Activated CD4-positive, alpha-beta T cell treated with anti-CD3 and anti-CD28 coated beads for 48 hours (primary cell): ENCODE data around the gene ANGPTL8.

Source experiments
- DNase-seq: peaks from one replicate; pipeline ENCODE4 v3.0.0-alpha.2; 2020

ANGPTL8 gene

DNA sequence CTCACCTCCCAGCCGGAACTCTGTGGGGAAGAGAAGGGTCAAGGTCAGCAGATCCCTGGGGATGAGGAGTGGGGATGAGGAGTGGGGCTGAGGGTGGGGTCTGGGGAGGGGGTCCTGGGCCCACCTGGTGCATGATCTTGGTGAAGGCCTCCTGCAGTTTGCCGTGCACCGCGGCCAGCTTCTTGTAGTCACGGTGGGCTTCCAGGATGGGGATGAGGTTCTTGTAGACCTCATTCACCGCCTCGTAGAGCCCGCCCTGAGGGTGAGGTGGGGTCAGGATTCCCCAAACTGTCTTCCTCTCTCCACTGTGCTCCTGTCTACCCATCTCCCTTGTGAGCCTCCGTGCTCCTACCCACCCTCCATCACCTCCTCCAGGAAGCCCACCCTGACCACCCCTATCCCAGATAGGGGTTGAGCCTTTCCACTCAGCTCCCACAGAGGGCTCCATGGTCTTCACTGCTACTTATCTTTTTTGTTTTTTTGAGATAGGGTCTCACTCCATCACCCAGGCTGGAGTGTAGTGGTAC lies 35.3 kb upstream of the ANGPTL8 start:
- no peak for DNase-seq

DNA sequence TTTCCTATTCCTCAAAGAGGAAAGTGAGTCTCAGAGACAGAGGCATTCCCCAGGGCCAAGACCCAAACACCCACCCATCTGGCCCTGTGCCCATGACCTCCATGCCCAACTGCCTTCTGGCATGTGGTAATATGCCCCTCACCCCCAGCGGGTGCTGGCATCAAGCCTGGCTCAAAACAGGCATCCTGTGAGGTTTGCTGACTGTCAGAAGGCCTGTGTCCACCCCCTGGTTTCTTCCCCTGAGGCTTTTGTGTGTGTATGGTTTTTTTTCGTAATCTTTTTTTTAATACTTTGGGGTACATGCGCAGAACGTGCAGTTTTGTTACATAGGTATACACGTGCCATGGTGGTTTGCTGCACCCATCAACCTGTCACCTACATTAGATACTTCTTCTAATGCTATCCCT lies 34.5 kb upstream of the ANGPTL8 start:
- DNase-seq = no peak

DNA sequence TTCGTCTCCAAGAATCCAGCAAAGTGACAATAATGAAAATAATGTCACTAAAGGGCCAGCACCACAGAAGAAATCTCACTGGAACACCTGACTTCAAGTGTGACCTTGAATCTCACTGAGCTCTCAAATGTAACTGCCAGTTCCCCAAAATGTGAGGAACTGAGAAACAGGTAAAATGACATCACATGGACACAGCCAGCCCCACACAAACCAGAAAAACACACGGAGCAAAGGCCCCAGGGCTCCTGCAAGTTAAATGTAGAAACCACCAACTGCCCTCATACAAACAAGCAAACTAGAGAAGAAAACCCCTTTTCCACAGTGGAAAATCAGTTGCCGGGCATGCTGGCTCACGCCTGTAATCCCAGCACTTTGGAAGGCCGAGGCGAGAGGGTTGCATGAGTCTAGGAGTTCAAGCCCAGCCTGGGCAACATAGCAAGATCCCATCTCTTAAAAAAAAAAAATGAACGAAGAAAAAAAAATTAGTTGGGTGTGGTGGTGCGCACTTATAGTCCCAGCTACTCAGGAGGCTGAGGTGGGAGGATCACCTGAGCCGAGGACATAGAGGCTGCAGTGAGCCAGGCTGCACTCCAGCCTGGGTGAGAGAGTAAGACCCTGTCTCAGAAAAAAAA lies 33.4 kb upstream of the ANGPTL8 start:
- no peak for DNase-seq

DNA sequence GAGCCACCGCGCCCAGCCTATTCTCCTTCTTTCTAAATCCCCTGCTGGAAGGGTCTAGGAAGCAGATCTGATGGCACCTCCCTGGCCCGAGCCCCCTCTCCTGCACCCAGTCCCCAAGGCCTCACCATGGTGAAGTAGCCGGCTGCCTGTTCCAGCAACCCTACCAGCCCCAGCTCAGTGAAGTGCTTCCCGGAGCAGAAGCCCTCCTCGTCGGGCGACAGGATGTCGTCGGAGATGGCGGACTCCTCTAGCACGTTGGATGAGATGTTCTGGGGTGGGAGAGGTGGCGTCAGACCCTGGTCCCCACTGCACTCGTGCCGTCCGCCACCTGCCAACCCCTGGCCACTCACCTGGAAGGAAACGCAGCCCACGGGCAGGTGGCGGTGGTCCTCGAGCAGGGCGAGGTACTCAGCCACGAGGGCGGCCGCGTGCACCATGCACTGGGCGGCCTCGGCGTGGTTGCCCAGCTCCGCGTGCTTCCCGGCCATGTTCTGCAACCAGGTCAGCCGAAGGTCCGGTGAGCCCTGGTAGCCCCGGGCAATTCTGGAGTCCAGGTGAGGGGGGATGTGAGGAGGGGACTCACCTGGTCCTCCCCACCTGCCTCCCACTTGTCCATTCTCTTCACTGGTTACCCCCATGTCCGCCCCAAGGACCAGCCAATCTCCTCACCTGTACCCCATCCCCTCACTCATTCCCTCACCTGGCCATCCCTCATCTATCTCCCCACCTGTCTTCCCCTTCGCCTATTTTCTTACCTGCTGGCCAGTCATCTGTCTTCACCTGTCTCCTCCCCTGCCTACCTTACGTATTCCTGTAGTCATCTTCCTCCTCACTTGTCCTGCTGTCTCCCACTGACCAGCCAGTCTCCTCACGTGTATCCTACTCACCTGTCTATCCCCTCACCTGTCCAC lies 30.6 kb upstream of the ANGPTL8 start:
- DNase-seq = no peak

DNA sequence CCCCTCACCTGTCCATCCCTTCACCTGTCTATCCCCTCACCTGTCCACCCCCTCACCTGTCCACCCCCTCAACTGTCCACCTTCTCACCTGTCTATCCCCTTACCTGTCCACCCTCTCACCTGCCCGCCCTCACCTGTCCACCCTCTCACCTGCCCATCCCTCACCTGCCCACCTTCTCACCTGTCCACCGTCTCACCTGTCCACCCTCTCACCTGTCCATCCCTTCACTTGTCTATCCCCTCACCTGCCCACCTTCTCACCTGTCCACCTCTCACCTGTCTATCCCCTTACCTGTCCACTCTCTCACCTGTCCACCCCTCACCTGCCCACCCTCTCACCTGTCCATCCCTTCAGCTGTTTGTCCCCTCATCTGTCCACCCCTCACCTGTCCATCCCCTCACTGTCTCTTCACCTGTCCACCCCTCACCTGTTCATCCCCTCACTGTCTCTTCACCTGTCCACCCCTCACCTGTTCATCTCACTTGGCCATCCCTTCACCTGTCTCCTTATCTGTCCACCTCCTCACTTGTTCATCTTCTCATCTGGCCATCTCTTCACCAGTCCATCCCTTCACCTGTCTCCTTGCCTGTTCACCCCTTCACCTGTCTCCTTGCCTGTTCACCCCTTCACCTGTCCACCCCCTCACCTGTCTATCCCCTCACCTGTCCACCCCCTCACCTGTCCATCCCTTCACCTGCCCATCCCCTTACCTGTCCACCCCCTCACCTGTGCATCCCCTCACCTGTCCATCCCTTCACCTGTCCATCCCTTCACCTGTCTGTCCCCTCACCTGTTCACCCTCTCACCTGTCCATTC lies 29.4 kb upstream of the ANGPTL8 start:
- DNase-seq = no peak

DNA sequence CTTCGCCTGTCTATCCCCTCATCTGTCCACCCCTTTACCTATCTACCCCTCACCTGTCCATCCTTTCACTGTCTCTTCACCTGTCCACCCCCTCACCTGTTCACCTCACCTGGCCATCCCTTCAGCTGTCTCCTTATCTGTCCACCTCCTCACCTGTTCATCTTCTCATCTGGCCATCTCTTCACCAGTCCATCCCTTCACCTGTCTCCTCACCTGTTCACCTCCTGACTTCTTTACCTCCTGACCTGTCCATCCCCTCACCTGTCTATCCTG lies 28.8 kb upstream of the ANGPTL8 start:
- no peak for DNase-seq

DNA sequence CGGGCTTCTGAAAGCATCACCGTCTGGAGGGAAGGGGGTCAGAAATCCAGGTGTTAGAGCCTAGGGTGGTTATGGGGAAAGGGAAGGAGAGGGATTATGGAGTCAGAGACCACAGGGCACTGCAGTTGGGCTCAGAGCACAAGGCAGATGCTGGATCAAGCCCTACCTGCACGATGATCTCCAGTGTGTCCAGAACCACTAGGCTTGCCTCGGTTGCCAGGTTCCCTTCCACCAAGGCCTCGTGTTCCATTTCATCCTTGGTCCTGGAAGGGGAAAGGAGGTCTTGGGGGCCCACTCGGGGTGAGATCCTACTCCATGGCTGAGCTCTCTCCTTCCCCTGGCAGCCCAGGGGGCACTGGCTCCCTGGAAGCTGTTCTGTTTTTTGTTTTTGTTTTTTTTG lies 25.0 kb upstream of the ANGPTL8 start:
- DNase-seq = no peak

DNA sequence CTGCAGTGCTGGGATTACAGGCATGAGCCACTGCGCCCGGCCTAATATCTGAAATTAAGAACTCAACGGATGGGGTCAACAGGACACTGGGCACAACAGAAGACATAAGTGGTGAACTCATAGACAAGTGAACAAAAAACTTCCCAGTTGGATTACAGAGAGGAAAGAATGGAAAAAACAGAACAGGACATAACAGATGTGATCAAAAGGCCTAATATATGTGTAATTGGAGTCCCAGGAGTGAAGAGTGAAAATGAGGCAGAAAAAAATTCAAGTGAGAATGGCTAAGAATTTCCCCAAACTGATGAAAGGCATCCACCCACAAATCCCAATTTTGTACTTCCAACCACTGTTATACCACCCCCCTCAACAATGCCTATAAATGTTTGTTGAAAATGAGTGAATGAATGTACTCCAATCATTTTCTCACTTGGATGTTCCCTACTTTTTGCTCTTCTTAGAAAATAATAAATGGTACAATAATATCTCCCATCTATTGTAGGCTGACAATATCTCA lies 18.3 kb upstream of the ANGPTL8 start:
- DNase-seq = no peak

DNA sequence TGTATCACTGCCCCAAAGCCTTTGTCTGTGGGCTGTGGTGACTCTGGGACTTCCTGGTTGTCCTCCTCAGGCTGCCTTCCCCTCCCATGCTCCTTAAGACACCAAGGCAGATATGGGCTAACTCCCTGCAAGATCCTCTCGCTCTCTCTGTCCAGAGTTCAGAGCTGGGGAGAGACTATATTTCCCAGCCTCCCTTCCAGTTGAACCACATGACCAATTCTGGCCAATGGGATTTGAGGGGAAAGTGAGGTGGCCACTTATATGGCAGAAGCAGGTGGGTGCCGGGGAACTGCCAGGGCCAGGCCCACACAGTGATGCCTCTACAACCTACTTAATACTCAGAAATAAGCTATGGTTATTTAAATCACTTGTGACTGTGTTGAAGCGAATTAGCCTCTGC lies 16.2 kb upstream of the ANGPTL8 start:
- DNase-seq = no peak

DNA sequence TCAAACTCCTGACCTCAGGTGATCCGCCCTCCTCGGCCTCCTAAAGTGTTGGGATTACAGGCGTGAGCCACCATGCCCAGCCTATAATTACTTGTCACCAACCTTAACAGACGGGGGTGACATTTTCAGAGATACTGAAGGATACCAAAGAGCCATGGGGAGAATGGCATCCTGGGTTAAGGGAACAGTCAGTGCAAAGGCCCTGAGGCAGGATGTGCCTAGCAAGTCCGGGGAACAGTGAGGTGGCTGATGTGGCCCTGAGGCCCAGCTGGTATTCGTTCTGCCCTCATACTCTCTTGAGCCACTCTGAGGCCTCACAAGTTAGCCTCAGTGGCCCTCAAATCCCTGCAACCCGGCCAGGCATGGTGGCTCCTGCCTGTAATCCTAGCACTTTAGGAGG lies 15.0 kb upstream of the ANGPTL8 start:
- DNase-seq = no peak

DNA sequence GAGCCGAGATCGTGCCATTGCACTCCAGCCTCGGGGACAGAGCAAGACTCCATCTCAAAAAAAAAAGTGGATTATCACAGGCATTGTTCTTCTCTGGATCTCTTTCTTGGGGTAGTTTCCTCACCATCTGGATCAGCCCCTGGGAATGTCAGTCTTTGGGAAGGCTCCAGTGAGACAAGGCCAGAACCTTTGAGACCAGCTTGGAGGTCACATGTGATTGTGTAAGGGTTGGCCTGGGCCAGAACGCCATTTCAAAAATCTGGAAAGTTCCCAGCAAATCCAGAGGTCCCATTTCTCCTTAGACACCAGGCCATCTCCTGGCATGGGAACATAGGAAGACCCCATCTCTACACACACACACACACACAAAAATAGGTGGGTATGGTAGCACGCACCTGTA lies 14.2 kb upstream of the ANGPTL8 start:
- DNase-seq = no peak

DNA sequence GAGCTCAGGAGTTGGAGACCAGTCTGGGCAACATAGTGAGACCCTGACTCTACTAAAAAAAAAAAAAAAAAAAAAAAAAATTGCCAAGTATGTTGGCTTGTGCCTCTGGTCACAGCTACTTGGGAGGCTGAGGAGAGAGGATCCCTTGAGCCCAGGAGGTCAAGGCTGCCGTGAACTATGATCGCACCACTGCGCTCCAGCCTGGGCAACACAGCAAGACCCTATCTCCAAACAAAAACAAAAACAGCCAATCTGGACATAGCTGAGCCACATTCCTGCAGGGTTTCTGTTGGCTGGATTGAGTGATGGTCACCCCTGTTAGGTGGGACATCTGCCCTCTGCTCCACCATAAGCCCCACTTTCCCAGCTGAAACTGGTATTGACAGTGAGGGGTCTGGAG lies 13.6 kb upstream of the ANGPTL8 start:
- no peak for DNase-seq

DNA sequence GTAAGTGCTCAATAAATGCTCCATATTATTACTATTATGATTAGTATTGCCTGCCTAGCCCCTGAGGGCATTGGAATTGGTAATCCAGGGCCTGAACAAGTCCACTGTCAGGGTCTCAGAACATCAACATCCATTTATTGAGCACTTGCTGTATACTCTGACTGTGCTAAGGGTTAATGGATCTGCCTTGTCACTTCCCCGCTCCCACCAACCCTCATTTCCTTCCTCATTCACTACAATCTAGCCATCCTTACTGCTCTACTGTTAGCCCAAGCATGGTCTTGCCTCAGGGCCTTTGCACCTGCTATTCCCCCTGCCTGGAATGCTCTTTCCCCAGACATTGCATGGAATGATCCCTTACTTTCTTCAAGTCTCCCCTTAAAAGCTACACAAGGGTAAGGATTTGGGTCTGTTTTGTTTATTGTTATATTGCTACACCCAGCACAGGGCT lies 12.7 kb upstream of the ANGPTL8 start:
- DNase-seq = no peak

DNA sequence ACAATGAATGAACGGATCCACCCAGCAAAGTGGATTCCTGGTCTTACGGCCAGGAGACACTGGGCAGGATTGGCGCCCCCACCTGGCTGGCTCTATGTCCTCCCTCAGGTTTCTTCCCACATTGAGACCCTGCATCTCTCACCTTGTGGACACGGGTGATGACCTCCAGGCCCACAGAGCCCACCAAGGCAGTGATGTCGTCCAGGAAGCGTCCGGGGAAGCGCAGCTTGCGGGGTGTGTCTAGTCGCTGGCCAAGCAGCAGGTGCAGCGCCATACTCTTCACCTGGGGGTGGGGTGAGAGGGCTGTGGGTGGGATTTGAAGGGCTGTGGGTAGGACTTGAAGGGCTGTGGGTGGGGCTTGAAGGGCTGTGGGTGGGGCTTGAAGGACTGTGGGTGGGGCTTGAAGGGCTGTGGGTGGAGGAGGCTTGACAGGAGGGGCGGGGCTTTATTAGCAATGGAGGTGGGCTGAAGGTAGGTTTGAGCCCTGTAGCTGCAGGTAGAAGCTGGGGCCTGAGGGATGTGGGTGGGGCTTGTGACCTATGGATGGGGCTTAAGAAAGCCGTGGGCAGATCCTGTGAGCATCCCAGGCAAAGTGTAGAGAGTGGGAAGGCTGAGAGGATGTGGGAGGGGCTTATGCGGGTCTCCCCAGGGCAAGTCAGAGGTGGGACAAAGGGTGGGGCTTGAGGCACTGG lies 12.1 kb upstream of the ANGPTL8 start:
- peak; percentile 54 for DNase-seq

DNA sequence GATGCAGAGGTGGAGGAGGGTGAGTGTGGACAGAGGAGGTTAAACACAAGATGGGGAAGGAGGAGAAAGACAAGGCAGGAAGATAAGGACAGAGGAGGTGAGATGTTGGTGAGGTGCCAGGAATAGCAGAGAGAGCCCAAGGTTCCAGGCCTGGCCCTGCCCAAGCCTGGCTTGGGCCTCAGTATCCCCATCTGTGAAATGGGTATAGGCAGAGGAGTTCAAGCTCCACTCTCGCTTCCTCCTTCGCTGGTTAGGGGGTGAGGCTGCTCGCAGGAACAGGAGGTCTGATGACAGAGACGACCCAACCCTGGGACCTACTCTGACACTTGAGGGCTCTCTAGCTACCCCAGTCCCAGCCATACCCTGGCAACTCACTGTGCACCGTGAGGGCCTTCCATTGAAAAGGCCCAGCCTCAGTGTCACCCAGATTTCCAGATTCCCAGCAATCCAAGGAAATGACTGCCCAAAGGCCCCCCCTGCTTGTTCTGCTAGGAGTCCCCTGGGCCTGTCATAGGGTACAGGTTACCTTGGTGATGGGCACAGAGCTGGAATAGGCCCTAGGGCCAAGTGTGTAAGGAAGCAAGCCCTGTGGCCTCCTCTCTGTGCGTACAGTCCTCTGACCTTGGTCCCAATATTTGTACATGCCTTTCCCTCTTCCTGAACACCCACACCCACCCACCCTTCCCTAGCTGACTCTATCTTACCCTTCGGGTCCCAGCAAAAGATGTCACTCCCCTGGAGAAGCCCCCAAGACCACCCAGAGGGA lies 8.6 kb upstream of the ANGPTL8 start:
- no peak for DNase-seq

DNA sequence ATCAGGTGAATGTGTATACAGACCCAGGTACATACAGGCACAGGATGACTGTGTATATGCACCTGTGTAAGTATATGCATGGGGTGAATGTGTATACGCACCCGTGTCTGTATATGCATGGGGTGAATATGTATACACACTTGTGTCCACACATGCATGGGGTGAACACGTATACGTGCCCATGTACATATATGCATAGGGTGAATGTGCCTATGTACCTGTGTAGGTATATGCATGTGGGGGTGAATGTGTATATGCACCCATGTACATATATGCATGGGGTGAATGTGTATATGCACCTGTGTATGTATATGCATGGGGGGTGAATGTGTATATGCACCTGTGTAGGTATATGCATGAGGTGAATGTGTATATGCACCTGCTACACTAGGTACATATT lies 6.9 kb upstream of the ANGPTL8 start:
- DNase-seq = no peak

DNA sequence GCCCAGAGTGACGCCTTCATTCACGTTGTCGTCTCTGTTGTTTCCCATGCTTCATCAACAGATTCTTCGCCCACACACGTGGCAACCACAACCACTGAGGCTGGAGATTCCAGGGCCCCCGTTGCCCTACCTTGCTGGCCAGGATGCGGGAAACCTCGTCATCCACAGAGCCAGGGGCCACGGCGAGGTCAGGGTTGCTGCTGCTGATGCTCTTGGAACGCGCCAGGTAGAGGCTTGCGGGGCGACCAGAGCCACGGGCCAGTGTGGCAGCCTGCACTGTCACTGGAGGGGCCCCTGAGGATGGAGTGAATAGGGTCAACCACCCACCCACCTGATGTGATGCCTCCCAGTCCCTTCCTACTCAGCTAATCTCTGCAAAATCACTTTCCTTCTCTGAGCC lies 6.3 kb upstream of the ANGPTL8 start:
- DNase-seq = no peak

DNA sequence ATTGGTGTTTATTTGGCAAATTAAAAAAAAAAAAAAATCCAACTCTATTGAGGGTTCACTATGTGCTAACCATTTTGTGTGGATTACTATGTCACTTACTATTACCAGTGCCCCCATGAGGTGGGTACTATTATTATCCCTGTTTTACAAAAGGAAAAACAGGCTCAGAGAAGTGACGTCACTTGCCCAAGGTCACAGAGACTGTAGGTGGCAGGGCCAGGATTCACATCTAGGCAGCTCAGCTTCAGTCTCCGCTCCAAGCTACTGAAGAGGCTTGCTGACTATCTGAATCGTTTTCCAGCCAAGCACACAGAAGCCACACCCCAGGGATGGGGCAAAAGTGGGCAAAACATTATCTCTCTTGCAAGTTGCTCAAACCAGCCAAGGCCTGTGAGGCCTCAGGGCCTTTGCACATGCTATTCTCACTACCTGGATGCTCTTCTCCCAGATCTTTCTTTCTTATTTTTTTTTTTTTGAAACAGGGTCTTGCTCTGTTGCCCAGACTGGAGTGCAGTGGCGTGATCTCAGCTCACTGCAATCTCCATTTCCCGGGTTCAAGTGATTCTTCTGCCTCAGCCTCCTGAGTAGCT lies 4.8 kb upstream of the ANGPTL8 start:
- no peak for DNase-seq

DNA sequence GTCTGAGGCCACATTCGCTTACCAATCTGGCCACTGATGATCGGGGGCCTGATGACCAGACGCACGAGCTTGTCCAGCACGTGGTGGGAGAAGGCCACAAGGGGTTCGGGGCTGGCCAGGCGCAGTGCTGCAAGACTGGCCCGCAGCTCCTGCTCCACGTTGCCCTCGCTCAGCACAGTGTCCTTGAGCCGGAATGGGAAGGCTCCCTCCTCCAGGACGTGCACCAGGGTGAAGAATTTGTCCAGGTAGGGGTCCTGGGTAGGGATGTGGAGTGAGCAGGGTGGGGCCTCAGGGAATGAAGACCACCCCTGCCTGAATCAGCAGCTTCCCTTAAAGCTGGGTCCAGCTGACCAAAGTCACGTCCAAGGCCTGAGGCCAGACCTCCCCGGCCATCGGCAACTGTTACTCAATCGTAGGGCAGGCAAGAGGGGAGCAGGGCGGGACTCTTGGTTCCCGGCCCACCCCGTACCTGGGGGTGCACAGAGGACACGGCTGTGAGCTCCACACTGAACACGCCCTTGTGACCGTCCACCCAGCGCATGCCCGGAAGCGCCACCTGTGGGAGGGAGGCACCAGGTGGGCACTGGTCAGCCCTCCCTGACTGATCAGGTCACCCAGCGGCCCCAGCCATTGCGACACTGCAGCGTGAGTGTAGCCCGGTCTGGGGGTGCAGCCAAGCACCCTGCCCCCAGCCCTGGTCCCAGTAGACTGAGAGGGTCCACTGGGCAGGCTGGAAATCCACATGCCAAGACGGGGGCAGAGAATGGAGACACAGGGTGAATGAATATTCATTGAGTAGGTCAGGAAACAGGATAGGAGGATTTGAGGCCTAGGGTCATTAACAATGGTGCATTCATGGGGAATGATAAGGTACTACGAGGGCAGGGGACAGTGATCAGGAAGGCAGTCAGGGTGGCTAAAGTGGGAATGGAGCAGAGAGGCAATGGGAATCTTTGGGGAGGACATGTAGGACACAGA lies 2.8 kb upstream of the ANGPTL8 start:
- DNase-seq = no peak

DNA sequence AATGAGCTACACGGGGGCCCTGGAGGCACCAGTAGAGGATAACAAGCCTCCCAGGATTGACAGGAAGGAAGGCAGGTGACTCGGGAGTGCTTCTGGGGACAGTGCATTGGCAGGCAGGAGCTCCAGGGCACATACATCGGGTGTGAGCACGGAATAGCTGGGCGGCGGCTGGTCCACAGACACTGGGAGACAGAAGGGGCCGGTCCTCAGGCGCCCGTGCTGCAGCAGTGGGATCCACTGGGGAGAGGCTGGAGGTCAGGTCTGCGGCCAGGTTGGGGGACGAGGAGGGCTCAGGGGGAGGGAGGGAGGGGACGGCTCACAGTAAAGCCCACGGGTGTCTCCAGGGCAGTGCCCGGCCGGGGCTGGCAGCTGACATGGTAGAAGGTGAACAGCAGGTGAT lies 2.1 kb upstream of the ANGPTL8 start:
- DNase-seq = no peak
